Measurements from ENCODE around the gene GBF1.

Gene GBF1

DNA sequence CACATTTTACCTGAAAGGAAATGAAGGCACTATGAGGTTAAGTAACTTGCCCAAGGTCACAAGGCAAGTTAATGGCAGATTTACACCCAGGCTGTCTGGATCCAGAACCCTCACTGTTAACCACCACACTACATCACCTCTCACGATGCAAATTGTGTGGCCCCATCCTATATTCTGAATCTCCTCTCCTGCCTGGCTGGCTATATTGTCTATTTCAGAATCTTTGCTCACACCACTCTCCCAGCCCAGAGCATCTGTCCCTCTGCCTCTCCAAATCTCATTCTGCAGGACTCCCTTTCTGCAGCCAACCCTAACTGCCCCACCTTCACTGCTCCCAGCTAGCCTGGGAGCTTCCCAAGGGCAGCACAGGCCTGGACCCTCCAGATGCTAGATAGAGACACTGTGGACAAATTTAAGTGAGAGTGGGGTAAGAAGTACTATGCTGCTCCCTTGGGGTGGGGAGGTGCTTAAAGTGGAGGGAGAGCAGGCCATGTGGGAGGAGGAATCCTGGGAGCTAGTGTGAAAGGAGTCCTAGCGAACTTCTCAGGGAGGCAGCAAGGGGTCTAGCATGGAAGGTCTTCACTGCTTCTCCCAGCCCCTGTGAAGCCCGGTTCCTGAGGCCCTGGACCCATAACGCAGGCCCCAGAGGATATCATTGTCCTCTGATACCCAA is 186.3 kb downstream of the GBF1 start:
- Histone ChIP-seq H3K27me3 (ENCODE audit: insufficient read depth, low read length) (no peaks in the 10 kb centered on the region), H3K36me3 (ENCODE audit: insufficient read depth, low read length) (no peaks in the 10 kb centered on the region), H3K9me3 (ENCODE audit: low read length) (no peaks in the 10 kb centered on the region), H3K4me3 (ENCODE audit: low read length) (peak overlapping the region; percentile 81), H2AFZ (ENCODE audit: low read depth, low read length) (peak overlapping the region; percentile 44), H3K4me1 (ENCODE audit: insufficient read depth, low read length) (peaks cover 19% of the 10 kb centered on the region)
